Esophagus squamous epithelium (tissue), 4 donors: ENCODE results near the gene GPR78.

Experiments
- POLR2A ChIP-seq, 4 donors: fragments of 450-650 bp; IDR thresholded peaks; one replicate each; pipeline ENCODE4 v1.6.1; 2017; ENCODE audit warnings: antibody characterized with exemption in 4 of 4, mild to moderate bottlenecking in 4 of 4, moderate library complexity in 3 of 4
- TF ChIP-seq, protein P1 (sequence below), 6 experiments: fragments of 450-650 bp in 4 of 6; fragments of 200-600 bp in 2 of 6; sonication (generic) in 2 of 6; IDR thresholded peaks; one replicate each; pipeline ENCODE4 v1.5.1; 2016 to 2019; ENCODE audit warnings: antibody characterized with exemption in 6 of 6, mild to moderate bottlenecking in 4 of 6, moderate library complexity in 4 of 6

DNA sequence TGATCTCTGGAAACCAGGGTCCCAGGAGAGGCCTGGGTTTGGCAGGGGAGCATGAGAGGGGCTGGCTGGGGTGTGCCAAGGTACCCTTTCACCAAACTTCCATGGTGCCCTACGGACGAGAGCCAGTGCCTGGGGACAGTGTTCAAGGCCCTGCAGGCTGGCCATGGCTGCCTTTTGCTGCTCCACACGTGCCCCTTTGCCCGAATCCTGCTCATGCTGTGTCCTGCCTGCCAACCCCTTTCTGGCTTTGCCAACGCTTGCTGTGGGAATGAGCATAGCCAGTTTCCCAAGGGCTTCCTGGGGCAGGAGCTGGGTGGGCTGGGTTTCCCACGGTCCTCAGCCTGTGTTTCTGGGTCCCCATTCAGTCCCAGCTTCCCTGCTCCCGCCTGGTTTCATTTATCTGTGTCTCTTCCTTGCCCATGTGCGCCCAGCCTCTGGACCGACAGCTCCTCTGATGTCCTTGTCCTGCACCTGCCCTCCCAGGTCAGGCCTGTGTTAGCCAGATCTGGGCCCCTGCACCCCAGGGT, 29.7 kb downstream of the GPR78 start:
- TF ChIP-seq POLR2A (IDR thresholded peaks at IDR 0.05): no peak
- TF ChIP-seq, protein P1, sequence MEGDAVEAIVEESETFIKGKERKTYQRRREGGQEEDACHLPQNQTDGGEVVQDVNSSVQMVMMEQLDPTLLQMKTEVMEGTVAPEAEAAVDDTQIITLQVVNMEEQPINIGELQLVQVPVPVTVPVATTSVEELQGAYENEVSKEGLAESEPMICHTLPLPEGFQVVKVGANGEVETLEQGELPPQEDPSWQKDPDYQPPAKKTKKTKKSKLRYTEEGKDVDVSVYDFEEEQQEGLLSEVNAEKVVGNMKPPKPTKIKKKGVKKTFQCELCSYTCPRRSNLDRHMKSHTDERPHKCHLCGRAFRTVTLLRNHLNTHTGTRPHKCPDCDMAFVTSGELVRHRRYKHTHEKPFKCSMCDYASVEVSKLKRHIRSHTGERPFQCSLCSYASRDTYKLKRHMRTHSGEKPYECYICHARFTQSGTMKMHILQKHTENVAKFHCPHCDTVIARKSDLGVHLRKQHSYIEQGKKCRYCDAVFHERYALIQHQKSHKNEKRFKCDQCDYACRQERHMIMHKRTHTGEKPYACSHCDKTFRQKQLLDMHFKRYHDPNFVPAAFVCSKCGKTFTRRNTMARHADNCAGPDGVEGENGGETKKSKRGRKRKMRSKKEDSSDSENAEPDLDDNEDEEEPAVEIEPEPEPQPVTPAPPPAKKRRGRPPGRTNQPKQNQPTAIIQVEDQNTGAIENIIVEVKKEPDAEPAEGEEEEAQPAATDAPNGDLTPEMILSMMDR (IDR thresholded peaks at IDR 0.05): no peak
